H1 (cell line): ENCODE data around the gene ADAMTS8. TPM values are rescaled to one million over a fixed set of nuclear protein-coding genes. Genes with fewer than 3 reads are reported as not detected.

Experiments used
- CBX5 ChIP-seq: fragments of 300-800, 300-1000 bp; sonication (generic); IDR thresholded peaks from 2 replicates; pipeline ENCODE4 v1.7.1; 2016; ENCODE audit warnings: antibody characterized with exemption, low read length, low read depth
- polyA plus RNA-seq, 7 experiments: library from polyadenylated mRNA; depleted of rRNA in 3 of 7; stranded (reverse) in 5 of 7; unstranded in 2 of 7; fragments of >200 nt in 5 of 7; fragments of 200-250 nt in 2 of 7; gene quantifications; 1 replicate in 5 of 7; 2 replicates in 1 of 7; 4 replicates in 1 of 7; pipeline versions ENCODE4 v1.2.1 to v1.2.3, GENCODE V29; 2011 to 2013; ENCODE audit warnings: missing spikeins in 2 of 7, mixed read lengths in 2 of 7
- total RNA-seq: library from RNA; stranded (reverse); fragmentation: NEBNext Ultra II Directional; extraction: Animal tissue kit (Norgen Biotek cat#: 25700); gene quantifications from 2 replicates; pipeline ENCODE4 v1.2.1, GENCODE V29; 2021

The ADAMTS8 gene
- total and polyA plus RNA-seq, 2 of the 8 experiments (the other 6 are each of a cell fraction or from before 2014, with no cell fraction given): 9.3 to 16.6 TPM

DNA sequence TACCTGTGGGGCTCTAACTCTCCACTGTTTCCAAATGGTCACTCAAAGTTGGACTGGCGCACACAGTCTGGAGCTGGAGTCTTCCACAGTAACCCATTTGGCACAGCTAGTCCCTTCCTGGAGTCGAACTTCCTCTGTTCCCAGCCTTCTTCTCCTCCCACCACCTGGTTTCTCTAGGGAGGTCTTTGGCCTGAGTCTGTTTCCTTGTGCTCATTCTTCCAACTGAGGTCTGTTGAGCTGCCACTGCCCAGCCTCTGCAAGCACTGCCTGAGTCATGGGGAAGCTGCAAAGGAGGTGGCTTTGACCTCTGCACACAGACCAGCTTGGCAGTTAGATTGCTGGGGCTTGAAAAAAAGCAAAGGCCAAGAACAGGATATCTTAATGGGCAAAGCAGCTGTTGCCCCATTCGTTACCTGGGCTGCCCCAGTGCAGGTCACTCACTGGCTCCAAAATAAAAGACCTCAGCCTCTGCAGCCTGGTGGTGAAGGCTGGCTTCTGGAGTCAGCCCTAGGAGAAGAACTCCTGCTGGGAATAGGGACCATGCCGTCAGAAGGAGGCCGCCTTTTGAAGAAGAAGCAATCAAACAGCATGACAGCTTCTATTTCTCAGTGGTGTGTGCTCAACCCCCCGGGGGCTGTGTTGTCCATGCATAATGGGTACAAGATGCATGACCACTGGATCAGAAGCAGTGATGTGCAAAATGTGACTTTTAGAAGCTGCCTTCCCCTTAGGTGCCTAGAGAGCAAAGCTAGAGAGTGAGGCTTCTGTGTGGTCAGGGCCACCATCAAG is 23.0 kb upstream of the ADAMTS8 start (continued):
- TF ChIP-seq CBX5: no peak
